CD14-positive monocyte (primary cell): ENCODE measurements around the gene EOLA1. TPM values are rescaled to one million over a fixed set of nuclear protein-coding genes. Genes with fewer than 3 reads are reported as not detected.
"Not testable (repeated sequence)": the region's sequence is repeated elsewhere in the genome, so short reads cannot be mapped to it uniquely, and the experiment has no call there.

Source experiments
- DNase-seq, 3 donors: peaks; one replicate each; pipeline ENCODE4 v3.0.0-alpha.2; 2011 to 2022
- H2AFZ ChIP-seq: 2 replicates; pipeline ENCODE4 v1.6.0; 2012; ENCODE audit warnings: mild to moderate bottlenecking, low read depth, low read length, inconsistent platforms; ENCODE audit not compliant: insufficient read depth, poor library complexity, severe bottlenecking
- H3K27ac ChIP-seq, 2 donors: 1 replicate in 1 of 2; 2 replicates in 1 of 2; pipeline ENCODE4 v1.5.1; 2012 to 2013; ENCODE audit warnings: low read length in 2 of 2, control low read depth in 1 of 2, inconsistent platforms in 1 of 2, low read depth in 1 of 2, mild to moderate bottlenecking in 1 of 2
- H3K27me3 ChIP-seq, 2 donors: one replicate each; pipeline versions ENCODE4 v1.6.0 to v1.6.1; 2011 to 2013; ENCODE audit warnings: low read length in 2 of 2; ENCODE audit not compliant: control insufficient read depth in 2 of 2, insufficient read depth in 2 of 2
- H3K36me3 ChIP-seq, 2 donors: replicated peaks in 1 of 2; 1 replicate in 1 of 2; 2 replicates in 1 of 2; pipeline versions ENCODE4 v1.5.1 to v1.6.1; 2012 to 2013; ENCODE audit warnings: low read length in 2 of 2, control low read depth in 1 of 2, inconsistent platforms in 1 of 2, mild to moderate bottlenecking in 1 of 2; ENCODE audit not compliant: insufficient read depth in 2 of 2, control insufficient read depth in 1 of 2
- H3K4me1 ChIP-seq, 2 donors: 1 replicate in 1 of 2; 2 replicates in 1 of 2; pipeline versions ENCODE4 v1.5.1 to v1.6.1; 2012 to 2013; ENCODE audit warnings: low read length in 2 of 2, control low read depth in 1 of 2, inconsistent platforms in 1 of 2, mild to moderate bottlenecking in 1 of 2, moderate library complexity in 1 of 2; ENCODE audit not compliant: insufficient read depth in 2 of 2, control insufficient read depth in 1 of 2
- H3K4me2 ChIP-seq: replicated peaks from 2 replicates; pipeline ENCODE3; 2012; ENCODE audit warnings: low read length, moderate library complexity, mild to moderate bottlenecking; ENCODE audit not compliant: poor library complexity, severe bottlenecking; ENCODE audit errors: extremely low read depth
- H3K4me3 ChIP-seq, 3 experiments: fragments of 200-600 bp in 1 of 3; sonication (generic) in 1 of 3; replicated peaks in 1 of 3; 1 replicate in 2 of 3; 2 replicates in 1 of 3; pipeline ENCODE4 v1.5.1; 2011 to 2013; ENCODE audit warnings: low read length in 3 of 3, mild to moderate bottlenecking in 3 of 3, control low read depth in 2 of 3, low read depth in 2 of 3, inconsistent platforms in 1 of 3, moderate library complexity in 1 of 3
- H3K79me2 ChIP-seq: 2 replicates; pipeline ENCODE4 v1.6.0; 2012; ENCODE audit warnings: mild to moderate bottlenecking, control low read depth, inconsistent platforms, low read length, moderate library complexity; ENCODE audit not compliant: insufficient read depth
- H3K9ac ChIP-seq: 2 replicates; pipeline ENCODE4 v1.6.0; 2017; ENCODE audit warnings: low read length, mild to moderate bottlenecking; ENCODE audit not compliant: insufficient read depth, poor library complexity, severe bottlenecking
- H3K9me3 ChIP-seq, 2 donors: replicated peaks in 1 of 2; 1 replicate in 1 of 2; 2 replicates in 1 of 2; pipeline versions ENCODE4 v1.5.1 to v1.6.1; 2012 to 2013; ENCODE audit warnings: low read length in 2 of 2, control low read depth in 1 of 2; ENCODE audit not compliant: control insufficient read depth in 1 of 2, insufficient read depth in 1 of 2
- H4K20me1 ChIP-seq: 2 replicates; pipeline ENCODE4 v1.6.0; 2012; ENCODE audit warnings: mild to moderate bottlenecking, low read length, control low read depth, moderate library complexity; ENCODE audit not compliant: insufficient read depth
- H3K27ac Mint-ChIP-seq, 7 donors: one replicate each; pipeline ENCODE4 v1.8.0; 2020; ENCODE audit warnings: mild to moderate bottlenecking in 7 of 7, mixed read lengths in 7 of 7, moderate library complexity in 6 of 7, inconsistent platforms in 2 of 7
- H3K27me3 Mint-ChIP-seq, 3 donors: one replicate each; pipeline ENCODE4 v1.8.0; 2021 to 2022; ENCODE audit warnings: low read depth in 3 of 3, mild to moderate bottlenecking in 3 of 3, mixed read lengths in 3 of 3, moderate library complexity in 3 of 3, inconsistent platforms in 1 of 3
- H3K36me3 Mint-ChIP-seq, 2 donors: one replicate each; pipeline ENCODE4 v1.8.0; 2020; ENCODE audit warnings: mixed read lengths in 2 of 2, inconsistent platforms in 1 of 2, mild to moderate bottlenecking in 1 of 2
- H3K4me1 Mint-ChIP-seq: one replicate; pipeline ENCODE4 v1.8.0; 2020; ENCODE audit warnings: mild to moderate bottlenecking, mixed read lengths
- H3K4me3 Mint-ChIP-seq, 2 donors: one replicate each; pipeline ENCODE4 v1.8.0; 2020; ENCODE audit warnings: mild to moderate bottlenecking in 2 of 2, mixed read lengths in 2 of 2, moderate library complexity in 1 of 2
- H3K9me3 Mint-ChIP-seq, 7 donors: one replicate each; pipeline ENCODE4 v1.8.0; 2020 to 2022; ENCODE audit warnings: mixed read lengths in 7 of 7, mild to moderate bottlenecking in 6 of 7, moderate library complexity in 6 of 7, inconsistent platforms in 2 of 7
- CTCF ChIP-seq: fragments of 200-600 bp; IDR thresholded peaks from one replicate; pipeline ENCODE4 v1.8.0; 2022; ENCODE audit warnings: antibody characterized with exemption, mild to moderate bottlenecking
- WGBS: methylation state at CpG from one replicate; pipeline ENCODE4 v1.1.5; 2013; ENCODE audit warnings: missing lambda C conversion rate; ENCODE audit not compliant: insufficient coverage; 5-methylcytosine and 5-hydroxymethylcytosine counted together
- intact Hi-C, 2 donors: fragments of 100-400 bp; cut with micrococcal nuclease; formaldehyde crosslinking; loops; one replicate each; pipeline versions ENCODE4 v1.15.0 to v1.15.1; 2023
- polyA plus RNA-seq, 3 donors: library from polyadenylated mRNA; depleted of rRNA in 1 of 3; unstranded in 2 of 3; stranded (reverse) in 1 of 3; fragments of 300-500 nt in 2 of 3; fragments of >200 nt in 1 of 3; fragmentation: Illumina TruSeq in 2 of 3; gene quantifications; 1 replicate in 2 of 3; 2 replicates in 1 of 3; pipeline ENCODE4 v1.2.3, GENCODE V29; 2012 to 2021

Gene EOLA1
- polyA plus RNA-seq, 3 donors: 15.5 to 48.6 (median 20.7) TPM

GRCh38 chrX:149541521-149542047 lies 772 bp downstream of the EOLA1 start:
- 0% methylated on average over 7 of the region's 13 CpGs for WGBS
- intact Hi-C loops: no loop called here

GRCh38 chrX:149545545-149546543 lies 5.0 kb downstream of the EOLA1 start:
- H3K4me3 ChIP-seq, H3K9ac ChIP-seq, H3K4me1 ChIP-seq, H3K27ac ChIP-seq, DNase-seq, H3K27me3 Mint-ChIP-seq, H3K9me3 Mint-ChIP-seq, H3K4me2 ChIP-seq, H3K79me2 ChIP-seq, H3K27me3 ChIP-seq, H3K4me3 Mint-ChIP-seq, H3K36me3 ChIP-seq, H3K4me1 Mint-ChIP-seq, H3K9me3 ChIP-seq, H2AFZ ChIP-seq, H4K20me1 ChIP-seq, intact Hi-C loops: not testable (repeated sequence)
- peak overlapping the region in 3 of 7 donors; percentile 18 to 77 (median 59) for H3K27ac Mint-ChIP-seq
- peaks cover 11 to 17% of the 10 kb centered on the region in 2 donors for H3K36me3 Mint-ChIP-seq
- no CpG with 5 or more reads among the region's 29 CpGs for WGBS

More at GRCh38 chrX:149541521-149542047, 772 bp downstream of the EOLA1 start:
- TF ChIP-seq CTCF: no peak
- H3K4me2 ChIP-seq: peak overlapping the region; percentile 83
- H3K36me3 Mint-ChIP-seq: peaks cover 11 to 20% of the 10 kb centered on the region in 2 donors
- H3K9me3 Mint-ChIP-seq: peaks cover 0 to 15% (median 3%) of the 10 kb centered on the region in 7 donors
- no peak for DNase-seq
- peak overlapping the region; percentile 69 to 79 (median 78) for H3K4me3 ChIP-seq
- peak overlapping the region; percentile 90 to 97 for H3K27ac ChIP-seq
- H3K79me2 ChIP-seq: no peaks in the 10 kb centered on the region
- no peaks in the 10 kb centered on the region for H3K27me3 ChIP-seq
- H3K27ac Mint-ChIP-seq: peak overlapping the region; percentile 99 to 100 (median 100)
- peaks cover 0 to 1% (median 0%) of the 10 kb centered on the region in 3 donors for H3K27me3 Mint-ChIP-seq
- H3K9me3 ChIP-seq: no peaks in the 10 kb centered on the region
- peak overlapping the region; percentile 82 for H3K9ac ChIP-seq
- H3K36me3 ChIP-seq: peaks cover 4 to 5% of the 10 kb centered on the region in 2 donors
- peak overlapping the region; percentile 61 for H2AFZ ChIP-seq
- H4K20me1 ChIP-seq: no peaks in the 10 kb centered on the region
- H3K4me3 Mint-ChIP-seq: peak overlapping the region; percentile 84 to 91
- H3K4me1 ChIP-seq: peaks cover 11 to 14% of the 10 kb centered on the region in 2 donors
- peaks cover 9% of the 10 kb centered on the region for H3K4me1 Mint-ChIP-seq

GRCh38 chrX:149546962-149547361 lies 6.2 kb downstream of the EOLA1 start:
- H3K27me3 Mint-ChIP-seq, H3K27ac Mint-ChIP-seq, H3K9ac ChIP-seq, H3K9me3 ChIP-seq, H3K9me3 Mint-ChIP-seq, H4K20me1 ChIP-seq, H3K27ac ChIP-seq, DNase-seq, H3K4me3 ChIP-seq, H3K79me2 ChIP-seq, H3K27me3 ChIP-seq, H3K36me3 ChIP-seq, intact Hi-C loops, H2AFZ ChIP-seq, H3K4me1 Mint-ChIP-seq, H3K4me3 Mint-ChIP-seq, H3K4me1 ChIP-seq, H3K4me2 ChIP-seq: not testable (repeated sequence)
- WGBS: no CpG with 5 or more reads among the region's 1 CpG
- peaks cover 11 to 17% of the 10 kb centered on the region in 2 donors for H3K36me3 Mint-ChIP-seq
